GM13976 (cell line): ENCODE results near the gene PHF21A.

ENCODE experiments used
- DNase-seq: peaks from one replicate; pipeline ENCODE4 v3.0.0; 2012; ENCODE audit warnings: low spot score
- CTCF ChIP-seq: IDR thresholded peaks from 2 replicates; pipeline ENCODE4 v1.5.1; 2012; ENCODE audit warnings: borderline replicate concordance, mild to moderate bottlenecking; ENCODE audit not compliant: insufficient read depth; ENCODE audit errors: extremely low read depth, missing control alignments, control extremely low read depth
- in situ Hi-C: fragments of 300-500 bp; cut with MboI; formaldehyde crosslinking; loops from one replicate; pipeline ENCODE4 v1.12.0; 2022; ENCODE audit warnings: low sequenced_read_pairs, mixed read lengths, inconsistent platforms; ENCODE audit not compliant: unreplicated experiment

The PHF21A gene

GRCh38 chr11:46107780-46108179 lies 13.5 kb downstream of the PHF21A start:
- in situ Hi-C loops = no loop called here
- no peak for TF ChIP-seq CTCF
- no peak for DNase-seq

GRCh38 chr11:46107408-46107718 lies 13.9 kb downstream of the PHF21A start:
- no peak for DNase-seq
- in situ Hi-C loops = no loop called here
- TF ChIP-seq CTCF = no peak

- in situ Hi-C loops = no loop called here
- no peak for DNase-seq
- TF ChIP-seq CTCF = no peak
Measured at GRCh38 chr11:46106530-46107407, 14.5 kb downstream of the PHF21A start.

- in situ Hi-C loops = no loop called here
- DNase-seq = no peak
- no peak for TF ChIP-seq CTCF
Measured at GRCh38 chr11:46105926-46106325, 15.3 kb downstream of the PHF21A start.

GRCh38 chr11:46105134-46105628 lies 16.1 kb downstream of the PHF21A start:
- in situ Hi-C loops = no loop called here
- no peak for TF ChIP-seq CTCF
- no peak for DNase-seq

- TF ChIP-seq CTCF = no peak
- in situ Hi-C loops = no loop called here
- no peak for DNase-seq
Measured at GRCh38 chr11:46102843-46103242, 18.4 kb downstream of the PHF21A start.
